IMR-90 (cell line): ENCODE measurements around the gene ARMH3. TPM values are rescaled to one million over a fixed set of nuclear protein-coding genes. Genes with fewer than 3 reads are reported as not detected.

Source experiments
- ATAC-seq: fragments of 200-7000 bp; cut with Tn5 transposase; 2 replicates; pipeline ENCODE4 v1.9.1; 2020; ENCODE audit warnings: low read depth, mild to moderate bottlenecking, moderate library complexity
- BruUV-seq: library from RNA; stranded (reverse); fragments of 400-500 nt; replicated peaks from 2 replicates; lab custom pipeline; 2021; lab: Mats Ljungman, UMichigan
- CTCF ChIA-PET: fragments of 300-600 bp; formaldehyde crosslinking; extraction: SDS; loops from one replicate; lab custom pipeline; 2021; ENCODE audit warnings: antibody characterized with exemption; lab: Yijun Ruan, JAX
- POLR2A ChIA-PET: fragments of 300-600 bp; sonication (Branson Sonifier 250); formaldehyde crosslinking; loops from one replicate; lab custom pipeline; 2022; ENCODE audit warnings: antibody characterized with exemption; ENCODE audit not compliant: unreplicated experiment; lab: Charles Lee
- DNase-seq: peaks from one replicate; pipeline ENCODE4 v3.0.0; 2013
- H2AFZ ChIP-seq: replicated peaks from 2 replicates; pipeline ENCODE3; 2013; ENCODE audit warnings: low read length, mild to moderate bottlenecking; ENCODE audit not compliant: poor library complexity
- H2AK5ac ChIP-seq: 2 replicates; pipeline ENCODE4 v1.6.1; 2013; ENCODE audit warnings: low read depth, low read length, inconsistent platforms
- H2AK9ac ChIP-seq: replicated peaks from 2 replicates; pipeline ENCODE3; 2013; ENCODE audit warnings: mild to moderate bottlenecking, low read depth, low read length, moderate library complexity; ENCODE audit not compliant: poor library complexity
- H2BK120ac ChIP-seq: 2 replicates; pipeline ENCODE4 v1.6.1; 2013; ENCODE audit warnings: low read depth, low read length, inconsistent platforms
- H2BK15ac ChIP-seq: 3 replicates; pipeline ENCODE4 v1.6.1; 2013; ENCODE audit warnings: low read depth, low read length, inconsistent platforms
- H2BK20ac ChIP-seq: 2 replicates; pipeline ENCODE4 v1.6.1; 2013; ENCODE audit warnings: low read depth, mild to moderate bottlenecking, inconsistent platforms, low read length, moderate library complexity
- H2BK5ac ChIP-seq: 2 replicates; pipeline ENCODE4 v1.6.1; 2013; ENCODE audit warnings: mild to moderate bottlenecking, low read depth, low read length, inconsistent platforms; ENCODE audit not compliant: poor library complexity, severe bottlenecking
- H3K14ac ChIP-seq: replicated peaks from 2 replicates; pipeline ENCODE4 v1.6.1; 2013; ENCODE audit warnings: low read depth, low read length, inconsistent platforms
- H3K18ac ChIP-seq: 2 replicates; pipeline ENCODE4 v1.6.1; 2013; ENCODE audit warnings: low read depth, low read length, control low read depth
- H3K23ac ChIP-seq: 2 replicates; pipeline ENCODE4 v1.6.1; 2013; ENCODE audit warnings: low read depth, low read length, inconsistent platforms
- H3K27ac ChIP-seq: 2 replicates; pipeline ENCODE4 v1.5.1; 2013; ENCODE audit warnings: mild to moderate bottlenecking, control low read depth, low read length; ENCODE audit not compliant: insufficient read depth
- H3K27me3 ChIP-seq: 2 replicates; pipeline ENCODE4 v1.6.1; 2013; ENCODE audit warnings: low read length; ENCODE audit not compliant: control insufficient read depth, insufficient read depth
- H3K36me3 ChIP-seq: 2 replicates; pipeline ENCODE4 v1.6.1; 2013; ENCODE audit warnings: low read length, mixed read lengths; ENCODE audit not compliant: control insufficient read depth, insufficient read depth
- H3K4ac ChIP-seq: 2 replicates; pipeline ENCODE4 v1.6.1; 2013; ENCODE audit warnings: low read depth, low read length, inconsistent platforms
- H3K4me1 ChIP-seq: 2 replicates; pipeline ENCODE4 v1.6.1; 2013; ENCODE audit warnings: low read length, mixed read lengths; ENCODE audit not compliant: control insufficient read depth, insufficient read depth
- H3K4me2 ChIP-seq: 2 replicates; pipeline ENCODE4 v1.6.1; 2013; ENCODE audit warnings: low read depth, mild to moderate bottlenecking, control low read depth, low read length, moderate library complexity
- H3K4me3 ChIP-seq: 2 replicates; pipeline ENCODE4 v1.5.1; 2013; ENCODE audit warnings: low read depth, mild to moderate bottlenecking, control low read depth, low read length, moderate library complexity; ENCODE audit not compliant: insufficient read depth
- H3K56ac ChIP-seq: 2 replicates; pipeline ENCODE4 v1.6.1; 2013; ENCODE audit warnings: low read length, inconsistent platforms; ENCODE audit not compliant: insufficient read depth; ENCODE audit errors: extremely low read depth
- H3K79me1 ChIP-seq, 2 experiments: 2 replicates each; pipeline ENCODE4 v1.6.1; 2013; ENCODE audit warnings: low read length in 2 of 2, inconsistent platforms in 1 of 2, low read depth in 1 of 2
- H3K9ac ChIP-seq: 2 replicates; pipeline ENCODE4 v1.6.1; 2013; ENCODE audit warnings: low read depth, low read length, control low read depth
- H3K9me1 ChIP-seq: 2 replicates; pipeline ENCODE4 v1.6.1; 2013; ENCODE audit warnings: low read length, inconsistent platforms; ENCODE audit not compliant: insufficient read depth
- H3K9me3 ChIP-seq: 2 replicates; pipeline ENCODE4 v1.6.1; 2013; ENCODE audit warnings: low read length; ENCODE audit not compliant: control insufficient read depth, insufficient read depth
- H4K20me1 ChIP-seq: 2 replicates; pipeline ENCODE4 v1.6.1; 2013; ENCODE audit warnings: low read length, inconsistent platforms; ENCODE audit not compliant: insufficient read depth
- H4K5ac ChIP-seq: 2 replicates; pipeline ENCODE4 v1.6.1; 2013; ENCODE audit warnings: mild to moderate bottlenecking, low read depth, low read length, control low read depth
- H4K8ac ChIP-seq, 2 experiments: 2 replicates each; pipeline ENCODE4 v1.6.1; 2013; ENCODE audit warnings: low read depth in 2 of 2, low read length in 2 of 2, control low read depth in 1 of 2, inconsistent platforms in 1 of 2
- H4K91ac ChIP-seq: 2 replicates; pipeline ENCODE4 v1.6.1; 2013; ENCODE audit warnings: low read depth, low read length, inconsistent platforms; ENCODE audit not compliant: insufficient read depth
- BHLHE40 ChIP-seq: fragments of 150-350 bp; IDR thresholded peaks from 2 replicates; pipeline ENCODE4 v1.6.1; 2016; ENCODE audit warnings: mild to moderate bottlenecking, low read depth, low read length
- CHD1 ChIP-seq: IDR thresholded peaks from 2 replicates; pipeline ENCODE4 v1.6.1; 2012; ENCODE audit warnings: low read depth, low read length, improper control_type of control experiment
- MAZ ChIP-seq: IDR thresholded peaks from 2 replicates; pipeline ENCODE4 v1.6.1; 2012; ENCODE audit warnings: low read depth, mild to moderate bottlenecking, low read length, improper control_type of control experiment, moderate library complexity, borderline replicate concordance
- NFE2L2 ChIP-seq: fragments of 150-350 bp; IDR thresholded peaks from 2 replicates; pipeline ENCODE4 v1.6.1; 2016; ENCODE audit warnings: low read depth, mild to moderate bottlenecking, low read length
- RAD21 ChIP-seq: IDR thresholded peaks from 2 replicates; pipeline ENCODE4 v1.6.1; 2012; ENCODE audit warnings: low read length, improper control_type of control experiment
- RFX5 ChIP-seq: IDR thresholded peaks from 2 replicates; pipeline ENCODE4 v1.8.0; 2012; ENCODE audit warnings: low read depth, mild to moderate bottlenecking, low read length, moderate library complexity
- SMC3 ChIP-seq: fragments of 150-350 bp; IDR thresholded peaks from 2 replicates; pipeline ENCODE4 v1.6.1; 2016; ENCODE audit warnings: low read depth, mild to moderate bottlenecking, antibody characterized with exemption, low read length, moderate library complexity
- WGBS, 2 experiments: methylation state at CpG; one replicate each; pipeline versions ENCODE4 v1.1.5 to v1.1.7; 2013; ENCODE audit warnings: missing lambda C conversion rate in 2 of 2; ENCODE audit not compliant: insufficient read length in 1 of 2; ENCODE audit errors: extremely low coverage in 2 of 2; 5-methylcytosine and 5-hydroxymethylcytosine counted together
- dilution Hi-C: fragments of 300-500 bp; cut with HindIII; formaldehyde crosslinking; loops from one replicate; pipeline ENCODE4 v1.14.3; 2018; ENCODE audit warnings: low sequenced_read_pairs; ENCODE audit not compliant: unreplicated experiment
- in situ Hi-C: fragments of 300-500 bp; cut with MboI; formaldehyde crosslinking; loops from 3 replicates; pipeline ENCODE4 v1.14.3; 2019; ENCODE audit warnings: low sequenced_read_pairs, inconsistent platforms, mixed read lengths
- intact Hi-C: fragments of 100-400 bp; cut with micrococcal nuclease; formaldehyde crosslinking; loops from 2 replicates; pipeline ENCODE4 v1.10.0; 2022
- polyA plus RNA-seq, 3 experiments: library from polyadenylated mRNA; depleted of rRNA; stranded (reverse); fragments of >200 nt; gene quantifications; 2 replicates each; pipeline ENCODE4 v1.2.3, GENCODE V29; 2012; ENCODE audit warnings: low replicate concordance in 1 of 3
- total RNA-seq: library from RNA; depleted of rRNA; stranded (reverse); fragments of >200 nt; gene quantifications from 2 replicates; pipeline ENCODE4 v1.2.3, GENCODE V29; 2012
- TF ChIP-seq, protein P1 (sequence below): fragments of 150-350 bp; IDR thresholded peaks from 2 replicates; pipeline ENCODE4 v1.6.1; 2017; ENCODE audit warnings: mild to moderate bottlenecking, antibody characterized with exemption, low read length, low read depth

Gene ARMH3
- total and polyA plus RNA-seq, 2 of the 4 experiments (the other 2 are of a cell fraction), result 12.1 to 13.1 TPM

DNA sequence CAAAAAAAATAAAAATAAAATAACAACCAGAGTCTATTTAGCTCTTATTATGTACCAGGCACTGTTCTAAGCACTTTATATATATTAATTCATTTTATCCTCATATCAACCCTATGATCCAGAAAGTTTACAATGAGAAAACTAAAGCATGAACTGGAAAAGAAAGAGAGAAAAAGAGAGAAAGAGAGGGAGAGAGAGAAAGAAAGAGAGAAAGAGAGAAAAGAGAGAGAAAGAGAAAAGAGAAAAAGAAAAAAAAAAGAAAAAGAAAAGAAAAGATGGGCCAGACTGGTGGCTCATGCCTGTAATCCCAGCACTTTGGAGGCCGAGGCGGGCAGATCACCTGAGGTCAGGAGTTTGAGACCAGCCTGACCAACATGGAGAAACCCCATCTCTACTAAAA is 9.9 kb downstream of the ARMH3 start:
- Histone ChIP-seq H2BK5ac (no peak overlapping the region), H3K18ac (no peak overlapping the region), H3K9me3 (no peaks in the 10 kb centered on the region), H3K36me3 (no peaks in the 10 kb centered on the region), H4K91ac (no peak overlapping the region), H3K23ac (no peak overlapping the region), H2BK20ac (no peak overlapping the region), H3K4me1 (peaks cover 2% of the 10 kb centered on the region; the same call in 1 of the 2 replicates), H4K5ac (no peak overlapping the region), H3K27me3 (no peaks in the 10 kb centered on the region), H4K8ac (no peak overlapping the region), H3K56ac (no peak overlapping the region), H3K4me2 (no peak overlapping the region), H2BK15ac (no peak overlapping the region), H2BK120ac (no peak overlapping the region), H3K9ac (no peak overlapping the region), H3K4me3 (no peak overlapping the region), H4K20me1 (peaks cover 42% of the 10 kb centered on the region), H3K14ac (no peak overlapping the region), H3K9me1 (no peaks in the 10 kb centered on the region), H3K79me1 (peaks cover 17 to 64% of the 10 kb centered on the region in 2 experiments), H2AFZ (no peak overlapping the region), H3K4ac (no peak overlapping the region), H2AK5ac (no peak overlapping the region), H2AK9ac (no peak overlapping the region), H3K27ac (no peak overlapping the region)
- TF ChIP-seq RAD21 (no peak), MAZ (no peak), RFX5 (no peak), NFE2L2 (no peak), SMC3 (no peak), BHLHE40 (no peak), CHD1 (no peak)
- TF ChIP-seq, protein P1, sequence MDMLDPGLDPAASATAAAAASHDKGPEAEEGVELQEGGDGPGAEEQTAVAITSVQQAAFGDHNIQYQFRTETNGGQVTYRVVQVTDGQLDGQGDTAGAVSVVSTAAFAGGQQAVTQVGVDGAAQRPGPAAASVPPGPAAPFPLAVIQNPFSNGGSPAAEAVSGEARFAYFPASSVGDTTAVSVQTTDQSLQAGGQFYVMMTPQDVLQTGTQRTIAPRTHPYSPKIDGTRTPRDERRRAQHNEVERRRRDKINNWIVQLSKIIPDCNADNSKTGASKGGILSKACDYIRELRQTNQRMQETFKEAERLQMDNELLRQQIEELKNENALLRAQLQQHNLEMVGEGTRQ, result no peak
- intact Hi-C loops (no loop called here), dilution Hi-C loops (no loop called here), in situ Hi-C loops (no loop called here)
- no peak for DNase-seq
- BruUV-seq, result no TSS peak
- ATAC-seq, result no peak
- POLR2A ChIA-PET, result no interaction called here
- CTCF ChIA-PET, result no interaction called here
- WGBS, 2 experiments, result no CpG with 5 or more reads among the region's 2 CpGs
